Urinary bladder (tissue), 4 donors: Measurements from ENCODE around the gene MAL. TPM values are rescaled to one million over a fixed set of nuclear protein-coding genes. Genes with fewer than 3 reads are reported as not detected.

ENCODE experiments used
- DNase-seq: peaks from one replicate; pipeline ENCODE4 v3.0.0-alpha.2; 2015; ENCODE audit errors: extremely low spot score
- H3K27ac ChIP-seq: one replicate; pipeline ENCODE4 v1.5.1; 2013; ENCODE audit warnings: low read depth, mild to moderate bottlenecking, moderate library complexity
- H3K36me3 ChIP-seq: one replicate; pipeline ENCODE4 v1.6.1; 2013; ENCODE audit warnings: mild to moderate bottlenecking, moderate library complexity; ENCODE audit not compliant: insufficient read depth
- H3K4me1 ChIP-seq: one replicate; pipeline ENCODE4 v1.6.1; 2013; ENCODE audit warnings: mild to moderate bottlenecking, moderate library complexity; ENCODE audit not compliant: insufficient read depth
- H3K4me3 ChIP-seq: one replicate; pipeline ENCODE4 v1.5.1; 2013; ENCODE audit warnings: low read depth, low read length
- WGBS: extraction: QIAGEN DNeasy Blood & Tissue Kit; methylation state at CpG from one replicate; pipeline ENCODE4 v1.1.7; 2013; 5-methylcytosine and 5-hydroxymethylcytosine counted together
- polyA plus RNA-seq: library from polyadenylated mRNA; stranded (reverse); fragments of 200-250 nt; gene quantifications from one replicate; pipeline ENCODE4 v1.2.3, GENCODE V29; 2013
- total RNA-seq: library from RNA; depleted of rRNA; stranded (reverse); fragments of >200 nt; gene quantifications from one replicate; pipeline ENCODE4 v1.2.3, GENCODE V29; 2014
- donor health status: healthy with polysubstance abuse.
- donor health status: healthy.

Gene MAL
- total and polyA plus RNA-seq, 2 donors: 3.6 to 13.3 TPM

DNA sequence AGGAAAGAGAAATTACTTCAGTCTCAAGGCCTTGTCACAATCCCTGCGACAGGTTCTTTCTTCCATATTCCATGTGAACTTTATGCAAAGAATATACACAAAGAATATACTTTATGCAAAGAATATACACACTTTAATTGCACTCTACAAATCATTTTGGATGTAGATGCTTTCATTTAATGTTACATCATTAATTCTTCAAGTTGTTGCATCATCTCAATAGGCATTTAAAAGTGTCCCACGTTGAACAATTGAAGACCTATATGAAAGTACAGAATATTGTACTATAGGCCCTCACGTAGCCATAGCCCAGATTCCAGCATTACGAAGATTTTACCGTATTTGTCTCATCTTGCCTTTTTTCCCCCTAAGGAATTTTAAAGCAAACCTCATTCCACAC lies 33.1 kb upstream of the MAL start:
- no peak for DNase-seq
- Histone ChIP-seq H3K27ac (no peak overlapping the region), H3K4me3 (no peak overlapping the region), H3K4me1 (no peaks in the 10 kb centered on the region), H3K36me3 (no peaks in the 10 kb centered on the region)
- 83% methylated on average over 5 of the region's 5 CpGs for WGBS

DNA sequence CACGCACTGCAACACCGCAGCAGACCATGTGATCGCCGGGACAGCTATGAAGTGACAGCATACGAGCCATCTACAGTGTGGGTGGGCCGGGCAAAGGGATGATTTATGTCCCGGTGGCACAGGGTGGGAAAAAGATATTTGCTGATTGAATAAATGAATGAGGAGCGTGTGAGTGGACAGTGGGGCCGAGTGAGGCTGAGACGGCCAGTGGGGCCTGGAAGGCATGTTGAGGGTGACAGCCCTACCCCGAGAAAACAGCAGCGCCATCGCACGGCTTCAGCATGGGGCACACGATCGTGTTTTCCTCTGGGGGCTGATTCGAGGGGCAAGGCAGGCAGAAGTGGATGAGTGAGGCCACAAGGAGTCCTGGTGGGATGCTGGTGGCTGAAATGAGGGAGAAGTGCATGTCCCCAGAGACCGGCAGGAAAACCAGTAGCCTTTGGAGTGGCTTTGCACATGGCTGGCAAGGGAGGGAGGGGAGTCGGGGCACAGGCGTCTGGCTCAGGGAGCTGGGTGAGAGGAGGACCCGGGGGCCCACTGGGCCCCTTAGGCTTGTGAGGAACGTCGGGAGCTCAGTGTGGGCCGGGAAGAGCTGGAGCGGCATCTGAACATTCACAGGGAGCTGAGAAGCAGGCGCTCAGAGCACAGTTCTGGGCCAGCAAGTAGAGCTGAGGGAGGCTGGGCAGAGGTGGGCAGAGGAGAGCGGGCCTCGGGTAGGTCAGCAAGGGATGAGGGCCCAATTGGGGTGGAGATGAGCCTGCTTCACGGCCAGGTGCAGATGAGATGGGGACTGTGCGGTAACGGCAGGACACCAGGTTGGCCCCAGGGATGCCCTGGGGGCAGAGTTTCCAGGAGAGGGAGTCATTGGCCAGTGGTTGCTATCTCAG lies 32.1 kb upstream of the MAL start:
- Histone ChIP-seq H3K27ac (no peak overlapping the region), H3K4me1 (no peaks in the 10 kb centered on the region), H3K36me3 (no peaks in the 10 kb centered on the region), H3K4me3 (no peak overlapping the region)
- 80% methylated on average over 31 of the region's 31 CpGs for WGBS
- no peak for DNase-seq

DNA sequence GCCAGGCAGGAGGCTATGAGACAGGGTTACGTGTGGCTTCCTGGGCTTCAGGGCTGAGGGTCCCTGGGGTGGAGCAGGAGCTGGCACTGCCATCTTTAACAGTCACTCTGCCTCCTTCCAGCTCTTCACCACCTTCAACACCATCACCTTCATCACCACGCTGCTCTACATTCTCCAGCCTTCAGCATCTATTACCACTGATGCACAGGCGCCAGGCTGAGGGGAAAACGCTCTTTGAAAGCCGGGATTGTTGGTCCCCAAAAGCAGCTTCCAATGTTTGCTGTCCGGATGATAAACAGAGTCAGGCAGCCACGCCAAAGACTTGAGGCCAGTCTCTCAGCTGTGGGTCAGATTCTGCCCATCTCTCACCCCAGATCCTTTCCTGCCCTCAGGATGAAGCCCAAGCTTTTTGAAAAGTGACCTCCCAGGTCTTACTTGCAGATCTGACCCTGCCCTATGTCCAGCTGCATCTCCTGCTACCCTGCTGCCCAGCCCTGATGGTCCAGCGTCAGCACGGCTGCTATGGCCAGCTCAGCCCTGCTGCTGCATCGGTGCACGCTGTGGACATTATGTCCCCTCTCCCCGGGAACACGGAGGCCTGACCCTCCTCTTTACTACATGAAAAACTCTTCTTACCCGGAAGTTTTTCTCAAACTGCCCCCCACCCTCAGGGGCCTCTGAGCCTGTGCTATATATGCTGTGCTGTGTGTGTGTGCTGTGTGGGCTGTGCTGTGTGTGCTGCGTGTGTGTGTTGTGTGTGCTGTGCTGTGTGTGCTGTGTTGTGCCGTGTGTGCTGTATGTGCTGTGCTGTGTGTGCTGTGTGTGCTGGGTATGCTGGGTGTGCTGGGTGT lies 31.2 kb upstream of the MAL start:
- DNase-seq: no peak
- H3K36me3 ChIP-seq: no peaks in the 10 kb centered on the region
- WGBS: 80% methylated on average over 16 of the region's 16 CpGs
- H3K4me3 ChIP-seq: no peak overlapping the region
- no peaks in the 10 kb centered on the region for H3K4me1 ChIP-seq
- H3K27ac ChIP-seq: no peak overlapping the region

DNA sequence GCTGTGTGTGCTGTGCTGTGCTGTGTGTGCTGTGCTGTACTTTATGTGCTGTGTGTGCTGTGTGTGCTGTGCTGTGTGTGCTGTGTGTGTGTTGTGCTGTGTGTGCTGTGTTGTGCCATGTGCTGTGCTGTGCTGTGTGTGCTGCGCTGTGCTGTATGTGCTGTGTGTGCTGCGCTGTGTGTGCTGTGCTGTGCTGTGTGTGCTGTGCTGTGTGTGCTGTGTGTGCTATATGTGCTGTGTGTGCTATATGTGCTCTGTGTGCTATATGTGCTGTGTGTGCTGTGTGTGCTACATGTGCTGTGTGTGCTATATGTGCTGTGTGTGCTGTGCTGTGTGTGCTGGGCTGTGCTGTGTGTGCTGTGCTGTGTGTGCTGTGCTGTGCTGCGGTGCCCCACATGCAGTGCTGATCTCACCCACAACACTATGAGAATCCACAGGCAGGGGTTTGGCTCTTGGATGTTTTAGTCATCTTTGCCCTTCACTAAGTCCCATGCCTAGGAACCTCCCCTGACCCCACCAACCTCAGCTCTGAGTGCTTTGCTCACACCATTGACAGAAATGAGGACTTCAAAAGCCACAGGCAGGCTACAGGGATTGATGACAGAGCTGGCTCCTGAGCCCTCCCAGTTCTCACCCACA lies 30.5 kb upstream of the MAL start:
- H3K36me3 ChIP-seq: no peaks in the 10 kb centered on the region
- no peaks in the 10 kb centered on the region for H3K4me1 ChIP-seq
- H3K4me3 ChIP-seq: no peak overlapping the region
- H3K27ac ChIP-seq: no peak overlapping the region
- no peak for DNase-seq
- WGBS: 95% methylated on average over 3 of the region's 3 CpGs

DNA sequence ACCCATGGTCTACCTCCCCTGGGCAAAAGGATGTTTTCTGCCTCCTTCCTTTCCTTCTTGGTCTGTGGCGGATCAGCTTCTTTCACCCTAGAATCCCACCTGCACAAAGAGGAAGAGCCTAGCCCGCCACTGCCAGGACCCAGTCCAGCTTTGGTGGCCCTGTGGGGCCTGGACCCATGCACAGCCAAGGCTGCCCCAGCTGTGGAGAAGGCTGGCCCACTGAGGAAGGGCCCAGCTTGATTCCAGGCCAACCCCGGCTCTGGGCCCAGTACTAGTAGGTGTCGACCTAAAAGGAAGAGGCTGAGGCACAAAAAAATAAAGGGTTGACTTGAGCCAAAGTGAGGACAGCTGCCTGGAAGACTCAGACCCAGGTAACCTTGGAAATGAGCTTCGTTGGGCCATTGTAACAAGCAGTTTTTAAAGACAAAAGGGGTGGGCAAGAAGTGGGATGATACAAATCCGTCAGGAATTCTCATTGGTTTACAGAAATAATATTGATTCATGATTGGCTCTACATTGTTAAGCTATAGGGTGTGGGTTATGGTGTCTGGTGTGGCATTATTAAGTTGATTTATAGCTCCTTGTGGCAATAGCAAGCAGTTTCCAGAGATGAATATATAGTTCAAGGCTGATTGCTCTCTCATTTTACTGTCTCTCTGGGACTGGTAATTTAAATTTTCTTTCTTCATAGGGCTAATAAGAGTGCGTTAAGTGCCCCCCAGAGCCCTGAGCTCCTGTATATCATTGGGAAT lies 29.8 kb upstream of the MAL start:
- H3K4me3 ChIP-seq: no peak overlapping the region
- H3K4me1 ChIP-seq: no peaks in the 10 kb centered on the region
- no peak for DNase-seq
- H3K27ac ChIP-seq: no peak overlapping the region
- 74% methylated on average over 7 of the region's 7 CpGs for WGBS
- H3K36me3 ChIP-seq: no peaks in the 10 kb centered on the region

DNA sequence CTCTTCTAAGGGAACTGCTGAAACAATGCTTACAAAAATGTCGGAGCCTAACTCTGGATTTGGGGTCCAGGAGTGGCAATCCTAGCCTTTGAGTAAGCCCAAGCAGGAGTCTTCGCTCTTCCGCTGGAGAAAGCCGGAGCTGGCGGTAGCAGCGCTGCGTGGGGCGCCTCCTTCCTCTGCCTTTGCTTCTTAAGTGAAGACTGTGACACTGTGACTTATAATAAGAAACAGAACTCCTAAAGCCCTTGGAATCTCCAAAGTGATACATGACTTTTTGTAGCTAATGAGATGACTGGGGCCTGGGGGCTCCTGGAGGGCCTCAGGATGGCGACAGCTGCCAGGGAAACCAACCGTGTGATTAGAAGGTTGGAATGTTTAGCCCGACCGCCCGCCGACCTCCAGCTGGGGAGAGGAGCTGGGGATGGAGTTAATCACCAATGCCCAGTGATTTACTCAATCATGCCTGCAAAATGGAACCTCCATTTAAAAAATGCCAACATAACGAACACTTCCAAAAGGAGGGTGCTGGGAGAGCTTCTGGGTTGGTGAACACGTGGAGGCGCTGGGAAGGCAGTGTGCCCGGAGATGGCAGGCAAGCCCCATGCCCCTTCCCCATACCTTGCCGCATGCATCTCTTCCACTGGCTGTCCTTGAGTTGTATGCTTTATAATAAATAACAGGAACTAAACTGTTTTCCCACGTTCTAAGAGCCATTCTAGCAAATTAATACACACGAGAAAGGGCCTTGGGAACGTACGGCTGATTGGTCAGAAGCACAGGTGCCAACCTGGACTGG lies 29.0 kb upstream of the MAL start:
- Histone ChIP-seq H3K27ac (no peak overlapping the region), H3K36me3 (no peaks in the 10 kb centered on the region), H3K4me3 (no peak overlapping the region), H3K4me1 (no peaks in the 10 kb centered on the region)
- WGBS: 63% methylated on average over 23 of the region's 23 CpGs
- no peak for DNase-seq

DNA sequence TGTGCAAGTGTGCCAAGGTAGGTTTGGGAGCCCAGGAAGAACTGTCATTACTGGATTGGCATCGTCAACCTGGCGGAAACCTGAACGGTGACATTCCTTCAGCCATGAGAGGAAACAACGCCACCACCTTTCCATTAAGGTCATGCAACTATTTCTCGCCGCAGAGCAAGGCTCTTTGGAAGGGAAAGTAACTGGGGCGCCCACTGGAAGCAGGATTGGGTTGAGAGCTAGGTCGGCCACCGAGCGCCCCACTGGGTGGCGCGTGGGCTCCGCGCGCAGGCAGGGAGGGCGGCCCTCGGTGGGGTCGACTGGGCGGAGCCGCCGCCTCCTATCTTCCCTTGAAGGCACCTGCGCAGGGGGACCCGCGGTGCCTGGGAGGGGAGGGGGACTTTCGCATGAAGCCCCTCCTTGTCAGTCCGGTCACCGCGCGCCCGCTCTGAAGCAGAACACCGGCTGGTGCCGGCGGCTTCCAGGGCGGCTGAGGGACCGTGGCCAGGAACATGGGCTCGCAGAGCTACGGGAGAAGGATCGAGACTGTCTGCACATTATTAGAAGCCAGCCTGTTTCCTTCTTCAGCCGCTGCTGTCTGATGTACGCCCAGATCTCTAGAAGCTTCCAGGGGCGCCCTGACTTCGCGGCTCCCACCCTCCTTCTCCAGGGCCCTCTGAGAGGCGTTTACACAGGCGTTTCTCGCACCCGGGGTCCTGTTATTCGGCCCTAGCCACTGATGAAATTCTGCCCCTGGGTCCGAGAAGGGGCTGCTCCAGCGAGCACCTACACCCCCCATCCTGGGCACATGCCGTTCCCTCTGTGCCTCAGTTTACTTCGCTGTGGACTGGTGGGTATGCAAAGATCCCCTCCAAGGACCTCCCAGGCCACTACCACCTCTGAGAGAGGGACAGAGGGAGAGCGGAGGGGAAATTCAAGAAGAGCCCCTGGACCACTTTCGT lies 27.3 kb upstream of the MAL start:
- DNase-seq: no peak
- Histone ChIP-seq H3K36me3 (no peaks in the 10 kb centered on the region), H3K27ac (no peak overlapping the region), H3K4me1 (no peaks in the 10 kb centered on the region), H3K4me3 (no peak overlapping the region)
- WGBS: 20% methylated on average over 54 of the region's 54 CpGs

DNA sequence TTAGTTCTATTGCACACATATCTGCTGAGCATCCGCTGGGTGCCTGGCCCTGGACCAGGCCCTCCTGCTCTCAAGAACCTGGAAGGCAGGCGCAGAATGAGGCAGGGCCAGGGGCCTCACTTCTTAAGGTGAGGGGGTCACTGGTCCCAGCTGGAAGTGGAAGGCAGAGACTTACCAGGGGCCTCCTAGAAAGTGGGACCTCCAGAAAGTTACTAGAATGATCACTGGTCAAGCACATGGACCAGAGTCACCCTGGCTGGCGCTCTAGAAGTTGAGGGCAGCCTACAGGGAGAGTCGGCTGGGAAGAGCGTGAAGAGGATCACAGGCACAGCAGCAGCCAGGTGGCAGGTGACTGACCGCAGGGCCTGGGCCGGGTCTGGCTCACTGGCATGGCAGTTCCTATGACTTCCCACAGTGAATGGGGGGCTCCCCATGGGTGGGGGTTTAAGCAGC lies 26.1 kb upstream of the MAL start:
- Histone ChIP-seq H3K27ac (no peak overlapping the region), H3K36me3 (no peaks in the 10 kb centered on the region), H3K4me3 (no peak overlapping the region), H3K4me1 (no peaks in the 10 kb centered on the region)
- DNase-seq: no peak
- 94% methylated on average over 7 of the region's 7 CpGs for WGBS

DNA sequence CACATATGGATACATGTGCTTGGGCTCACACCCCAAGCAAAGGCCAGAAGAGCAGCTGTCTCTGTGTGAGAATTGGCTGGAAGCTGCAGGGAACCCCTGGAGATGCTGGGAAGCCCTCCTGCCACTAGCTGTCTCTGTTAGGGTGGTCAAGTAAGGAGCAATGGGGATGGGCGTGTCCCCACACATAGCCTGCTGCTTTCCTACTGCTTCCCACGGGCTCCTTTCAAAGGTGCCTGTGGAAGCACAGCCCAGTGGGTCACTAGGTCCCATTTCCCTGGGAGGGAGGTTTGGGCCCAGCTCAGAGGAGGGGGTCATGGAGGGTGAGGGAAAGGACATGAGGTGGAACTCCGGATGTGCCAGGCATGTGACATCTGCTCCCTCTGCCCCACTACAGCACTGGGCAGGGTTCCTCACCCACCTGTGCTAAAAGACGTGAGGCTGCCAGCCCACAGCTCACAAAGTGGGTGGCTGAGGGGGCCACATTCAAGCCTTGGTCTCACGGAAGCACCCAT lies 24.4 kb upstream of the MAL start:
- H3K36me3 ChIP-seq: no peaks in the 10 kb centered on the region
- DNase-seq: no peak
- no peak overlapping the region for H3K27ac ChIP-seq
- no peaks in the 10 kb centered on the region for H3K4me1 ChIP-seq
- WGBS: 76% methylated on average over 5 of the region's 5 CpGs
- no peak overlapping the region for H3K4me3 ChIP-seq

DNA sequence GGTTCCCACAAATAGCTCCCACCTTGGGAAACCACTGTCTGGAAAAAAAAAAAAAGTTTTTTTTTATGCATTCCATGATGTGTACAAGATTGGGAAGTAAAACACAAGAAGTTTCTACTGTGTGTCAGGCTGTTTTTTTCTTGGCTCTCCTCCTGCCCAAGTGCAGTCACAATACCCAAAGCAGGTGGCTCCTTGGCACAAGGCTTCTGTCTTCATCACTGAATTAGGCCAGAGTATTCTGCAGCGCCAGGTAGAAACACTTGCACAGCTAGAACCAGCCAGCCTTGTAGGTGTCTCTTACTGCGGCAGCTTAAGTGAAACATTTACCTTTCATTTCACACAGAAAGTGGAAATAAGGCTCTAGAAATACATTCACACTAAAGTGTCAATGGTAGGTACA lies 23.8 kb upstream of the MAL start:
- H3K4me3 ChIP-seq: no peak overlapping the region
- no peak for DNase-seq
- WGBS: 88% methylated on average over 2 of the region's 2 CpGs
- no peak overlapping the region for H3K27ac ChIP-seq
- no peaks in the 10 kb centered on the region for H3K4me1 ChIP-seq
- H3K36me3 ChIP-seq: no peaks in the 10 kb centered on the region

DNA sequence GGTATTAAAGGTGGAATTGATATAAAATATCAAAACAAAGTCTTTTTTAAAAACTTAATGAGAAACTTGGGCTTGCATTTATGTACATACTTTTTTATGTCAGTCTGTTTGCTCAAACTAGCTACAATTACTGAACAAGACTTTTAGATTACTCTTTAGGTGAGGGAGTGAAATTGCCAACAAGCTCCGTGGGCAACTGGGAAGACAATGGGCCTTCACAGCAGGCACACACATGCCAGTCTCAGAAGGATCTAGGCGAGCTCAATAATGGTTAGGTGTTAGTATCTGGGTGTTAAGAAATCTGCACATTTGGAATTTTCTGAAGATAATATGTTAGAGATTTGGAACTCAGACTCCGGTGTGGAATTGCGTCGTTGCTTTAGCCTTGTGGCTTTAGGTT lies 23.0 kb upstream of the MAL start:
- no peak for DNase-seq

More for the DNA sequence above, 23.0 kb upstream of the MAL start:
- H3K36me3 ChIP-seq: no peaks in the 10 kb centered on the region
- H3K27ac ChIP-seq: no peak overlapping the region
- H3K4me1 ChIP-seq: no peaks in the 10 kb centered on the region
- 89% methylated on average over 5 of the region's 5 CpGs for WGBS
- H3K4me3 ChIP-seq: no peak overlapping the region
